ENCODE measurements around the gene BICRA. TPM values are rescaled to one million over a fixed set of nuclear protein-coding genes. Genes with fewer than 3 reads are reported as not detected.
A peak's percentile ranks its signal among the peaks of the same experiment; 100 is the strongest.

The BICRA gene
- total and polyA plus RNA-seq, 9 of the 15 experiments (the other 6 are each of a cell fraction or from before 2014, with no cell fraction given), result 0.01 to 8.8 (median 1.2) TPM

DNA sequence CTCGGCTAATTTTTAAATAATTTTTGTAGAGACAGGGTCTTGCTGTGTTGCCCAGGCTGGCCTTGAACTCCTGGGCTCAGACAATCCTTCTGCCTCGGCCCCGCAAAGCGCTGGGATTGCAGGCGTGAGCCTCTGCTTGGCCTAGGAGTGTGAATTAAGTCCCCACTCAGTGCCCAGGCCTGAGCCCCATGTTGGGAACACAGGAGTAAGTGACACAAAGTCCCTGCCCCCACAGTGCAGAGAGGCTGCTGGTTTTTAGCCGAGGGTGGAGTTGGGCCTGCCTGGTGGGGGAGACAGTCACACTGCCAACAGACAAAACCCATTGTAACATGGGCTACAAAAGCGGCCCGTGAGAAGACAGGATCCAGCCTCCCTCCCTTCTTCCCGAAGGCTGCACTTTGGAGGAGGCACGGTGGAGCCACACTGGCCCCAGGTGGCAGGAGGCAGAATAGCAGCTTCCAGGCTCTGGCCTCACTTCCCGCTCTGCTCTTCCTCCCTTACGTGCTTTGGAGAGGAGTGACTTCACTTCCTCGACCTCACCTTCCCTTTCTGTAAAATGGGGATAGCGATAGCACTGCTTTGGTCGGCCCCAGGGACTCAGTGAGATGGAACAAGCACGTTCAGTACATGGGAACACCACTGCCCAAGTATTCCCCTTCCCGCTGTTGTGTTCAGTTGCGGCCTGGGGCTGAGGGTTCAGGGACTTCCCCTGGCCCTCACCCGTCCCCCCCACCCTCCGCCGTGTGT, 89.1 kb downstream of the BICRA start (continued):
- TF ChIP-seq, protein P1, sequence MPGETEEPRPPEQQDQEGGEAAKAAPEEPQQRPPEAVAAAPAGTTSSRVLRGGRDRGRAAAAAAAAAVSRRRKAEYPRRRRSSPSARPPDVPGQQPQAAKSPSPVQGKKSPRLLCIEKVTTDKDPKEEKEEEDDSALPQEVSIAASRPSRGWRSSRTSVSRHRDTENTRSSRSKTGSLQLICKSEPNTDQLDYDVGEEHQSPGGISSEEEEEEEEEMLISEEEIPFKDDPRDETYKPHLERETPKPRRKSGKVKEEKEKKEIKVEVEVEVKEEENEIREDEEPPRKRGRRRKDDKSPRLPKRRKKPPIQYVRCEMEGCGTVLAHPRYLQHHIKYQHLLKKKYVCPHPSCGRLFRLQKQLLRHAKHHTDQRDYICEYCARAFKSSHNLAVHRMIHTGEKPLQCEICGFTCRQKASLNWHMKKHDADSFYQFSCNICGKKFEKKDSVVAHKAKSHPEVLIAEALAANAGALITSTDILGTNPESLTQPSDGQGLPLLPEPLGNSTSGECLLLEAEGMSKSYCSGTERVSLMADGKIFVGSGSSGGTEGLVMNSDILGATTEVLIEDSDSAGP (CRISPR knock-in tag; IDR thresholded peaks at IDR 0.05), result no peak
- TF ChIP-seq ZNF830 (CRISPR knock-in tag; IDR thresholded peaks at IDR 0.05), result no peak
- no peak for TF ChIP-seq PPARD (CRISPR knock-in tag; IDR thresholded peaks at IDR 0.05)
- TF ChIP-seq, protein P2, sequence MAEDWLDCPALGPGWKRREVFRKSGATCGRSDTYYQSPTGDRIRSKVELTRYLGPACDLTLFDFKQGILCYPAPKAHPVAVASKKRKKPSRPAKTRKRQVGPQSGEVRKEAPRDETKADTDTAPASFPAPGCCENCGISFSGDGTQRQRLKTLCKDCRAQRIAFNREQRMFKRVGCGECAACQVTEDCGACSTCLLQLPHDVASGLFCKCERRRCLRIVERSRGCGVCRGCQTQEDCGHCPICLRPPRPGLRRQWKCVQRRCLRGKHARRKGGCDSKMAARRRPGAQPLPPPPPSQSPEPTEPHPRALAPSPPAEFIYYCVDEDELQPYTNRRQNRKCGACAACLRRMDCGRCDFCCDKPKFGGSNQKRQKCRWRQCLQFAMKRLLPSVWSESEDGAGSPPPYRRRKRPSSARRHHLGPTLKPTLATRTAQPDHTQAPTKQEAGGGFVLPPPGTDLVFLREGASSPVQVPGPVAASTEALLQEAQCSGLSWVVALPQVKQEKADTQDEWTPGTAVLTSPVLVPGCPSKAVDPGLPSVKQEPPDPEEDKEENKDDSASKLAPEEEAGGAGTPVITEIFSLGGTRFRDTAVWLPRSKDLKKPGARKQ (CRISPR knock-in tag; IDR thresholded peaks at IDR 0.05), result 0 out of 2 replicates have a peak, but pooled peaks have one; percentile 32
- no peak for TF ChIP-seq RBFOX2 (IDR thresholded peaks at IDR 0.05; ENCODE audit: low read depth, low read length)
- no peak for TF ChIP-seq KAT8 (IDR thresholded peaks at IDR 0.05; ENCODE audit: low read depth)
- TF ChIP-seq ZC3H4 (CRISPR knock-in tag; IDR thresholded peaks at IDR 0.05; ENCODE audit: borderline replicate concordance), result no peak
- TF ChIP-seq TCFL5 (CRISPR knock-in tag; conservative IDR thresholded peaks at IDR 0.05), result no peak
- no peak for TF ChIP-seq MCM7 (IDR thresholded peaks at IDR 0.05)
- 0 out of 2 replicates have a peak, but pooled peaks have one; percentile 53 for TF ChIP-seq MYNN (IDR thresholded peaks at IDR 0.05)
- TF ChIP-seq MYNN (CRISPR knock-in tag; IDR thresholded peaks at IDR 0.05), result no peak
- no peak for TF ChIP-seq SETDB1 (IDR thresholded peaks at IDR 0.05; ENCODE audit: low read length)
- TF ChIP-seq NBN (IDR thresholded peaks at IDR 0.05; ENCODE audit: low read depth), result no peak
- TF ChIP-seq HCFC1 (IDR thresholded peaks at IDR 0.05; ENCODE audit: low read depth, low read length), result no peak
- no peak for TF ChIP-seq MAFK (IDR thresholded peaks at IDR 0.05; ENCODE audit: low read length)
- peak; percentile 83 for TF ChIP-seq ARID2 (IDR thresholded peaks at IDR 0.05)
- TF ChIP-seq, protein P3, sequence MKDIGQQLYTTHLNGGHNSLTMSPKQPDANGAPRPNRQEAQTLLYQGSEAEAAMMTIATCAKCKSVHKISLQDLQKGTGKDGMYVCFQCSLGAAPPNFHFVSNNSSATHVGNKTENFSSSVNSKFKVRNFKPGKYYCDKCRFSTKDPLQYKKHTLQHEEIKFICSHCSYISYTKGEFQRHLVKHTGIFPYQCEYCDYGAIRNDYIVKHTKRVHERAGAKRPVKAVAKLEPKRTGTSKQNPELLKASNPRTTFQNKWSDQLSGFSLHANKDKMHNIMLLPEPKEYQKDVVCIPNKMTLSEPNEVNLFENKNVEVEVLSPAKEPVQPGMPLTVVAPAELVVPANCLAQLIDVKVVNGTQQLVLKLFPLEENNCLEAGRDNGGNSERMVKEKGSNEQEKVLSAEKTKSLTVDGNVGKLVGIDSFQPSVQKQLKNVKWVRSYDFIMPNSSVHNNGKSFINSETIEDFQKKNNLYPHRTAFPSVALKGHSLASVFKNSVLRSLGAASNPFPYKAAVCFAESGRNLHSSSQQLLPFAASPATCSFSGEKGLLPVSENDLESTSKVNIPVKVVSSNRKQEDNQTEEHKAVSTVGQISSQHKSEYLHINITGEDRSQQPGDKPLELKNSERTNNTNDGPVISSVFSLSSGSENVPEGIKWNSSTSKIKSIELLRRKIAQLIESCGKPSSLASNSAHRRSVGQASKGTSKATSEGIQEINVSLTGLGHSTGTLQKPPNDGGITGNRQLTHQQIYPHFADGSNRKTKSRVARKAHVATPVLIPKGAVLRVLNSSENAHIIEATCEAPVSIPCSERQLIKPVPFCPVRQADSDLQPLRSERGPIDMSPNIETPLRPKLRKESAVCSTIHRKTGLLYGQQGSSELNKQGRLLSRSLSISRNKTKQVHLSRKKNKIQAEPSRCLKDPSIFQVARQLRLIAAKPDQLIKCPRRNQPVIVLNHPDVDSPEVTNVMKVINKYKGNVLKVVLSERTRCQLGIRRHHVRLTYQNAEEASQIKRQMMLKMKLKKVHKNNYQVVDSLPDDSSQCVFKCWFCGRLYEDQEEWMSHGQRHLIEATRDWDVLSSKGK (CRISPR knock-in tag; IDR thresholded peaks at IDR 0.05), result no peak
- TF ChIP-seq, protein P4, sequence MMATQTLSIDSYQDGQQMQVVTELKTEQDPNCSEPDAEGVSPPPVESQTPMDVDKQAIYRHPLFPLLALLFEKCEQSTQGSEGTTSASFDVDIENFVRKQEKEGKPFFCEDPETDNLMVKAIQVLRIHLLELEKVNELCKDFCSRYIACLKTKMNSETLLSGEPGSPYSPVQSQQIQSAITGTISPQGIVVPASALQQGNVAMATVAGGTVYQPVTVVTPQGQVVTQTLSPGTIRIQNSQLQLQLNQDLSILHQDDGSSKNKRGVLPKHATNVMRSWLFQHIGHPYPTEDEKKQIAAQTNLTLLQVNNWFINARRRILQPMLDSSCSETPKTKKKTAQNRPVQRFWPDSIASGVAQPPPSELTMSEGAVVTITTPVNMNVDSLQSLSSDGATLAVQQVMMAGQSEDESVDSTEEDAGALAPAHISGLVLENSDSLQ (IDR thresholded peaks at IDR 0.05), result no peak
- TF ChIP-seq NFE2L1 (tag; IDR thresholded peaks at IDR 0.05; ENCODE audit: borderline replicate concordance, low read depth), result no peak
- TF ChIP-seq ADNP (tag; IDR thresholded peaks at IDR 0.05), result 0 out of 2 replicates have a peak, but pooled peaks have one; percentile 48
- no peak for TF ChIP-seq RBM22 (IDR thresholded peaks at IDR 0.05; ENCODE audit: low read depth, low read length, poor library complexity, severe bottlenecking)
- peak; percentile 75 for TF ChIP-seq BHLHE40 (IDR thresholded peaks at IDR 0.05; ENCODE audit: low read length)

Measured in K562 (cell line).